ENCODE data around the gene USP24.

- TF ChIP-seq EZH2 (IDR thresholded peaks at IDR 0.05; ENCODE audit: borderline replicate concordance, low read depth, low read length, severe bottlenecking) (no peak), CTCF (IDR thresholded peaks at IDR 0.05; ENCODE audit: extremely low read depth in 1 of 2, insufficient read depth in 1 of 2, low read depth in 1 of 2, low read length in 2 of 2) (no peak), MAX (IDR thresholded peaks at IDR 0.05; ENCODE audit: insufficient read depth, insufficient read length) (no peak)
These were observed 7.0 kb upstream of the USP24 start for GRCh38 chr1:55222152-55222551.

Data from endothelial cell of umbilical vein (primary cell).